ENCODE measurements around the gene FBXL22. TPM values are rescaled to one million over a fixed set of nuclear protein-coding genes. Genes with fewer than 3 reads are reported as not detected.
"Not testable (repeated sequence)": the region's sequence is repeated elsewhere in the genome, so short reads cannot be mapped to it uniquely, and the experiment has no call there.

The FBXL22 gene
- total RNA-seq, 1 experiment from 2014 or later, result 0.49 TPM

- peak overlapping the region in 1 of 2 experiments; percentile 19; a peak in 1 of 4 replicates for H3K4me3 ChIP-seq (replicated peaks in 1 of 2; ENCODE audit: low read depth in 1 of 2, low read length in 2 of 2)
- peak; percentile 62 for ATAC-seq
- intact Hi-C loops (cut with micrococcal nuclease), result no loop called here
Measured at GRCh38 chr15:63615935-63616334, 18.7 kb downstream of the FBXL22 start.

GRCh38 chr15:63617147-63617546 lies 20.0 kb downstream of the FBXL22 start:
- peaks cover 10 to 13% of the 10 kb centered on the region in 2 experiments for H3K4me1 ChIP-seq (ENCODE audit: control insufficient read depth in 1 of 2, insufficient read depth in 2 of 2, low read length in 2 of 2)

More at GRCh38 chr15:63615935-63616334, 18.7 kb downstream of the FBXL22 start:
- no peaks in the 10 kb centered on the region for H3K36me3 ChIP-seq (ENCODE audit: control insufficient read depth in 1 of 2, insufficient read depth in 2 of 2, low read length in 2 of 2)
- TF ChIP-seq ZFX (IDR thresholded peaks at IDR 0.05), result no peak
- TF ChIP-seq REST (IDR thresholded peaks at IDR 0.05; ENCODE audit: low read depth), result no peak
- TF ChIP-seq POLR2AphosphoS5 (IDR thresholded peaks at IDR 0.05; ENCODE audit: low read depth, low read length), result no peak
- 0 out of 2 replicates have a peak, but pooled peaks have one; percentile 35 for TF ChIP-seq FOSL1 (IDR thresholded peaks at IDR 0.05; ENCODE audit: low read depth)
- TF ChIP-seq CBX3 (IDR thresholded peaks at IDR 0.05; ENCODE audit: low read depth), result no peak
- no peak for TF ChIP-seq EZH2 (IDR thresholded peaks at IDR 0.05)
- no peak for TF ChIP-seq POLR2A (IDR thresholded peaks at IDR 0.05; ENCODE audit: borderline replicate concordance, extremely low read depth, insufficient read depth, insufficient read length)
- peak; percentile 32; the same call in 1 of the 2 replicates for TF ChIP-seq JUND (IDR thresholded peaks at IDR 0.05)
- no peak for TF ChIP-seq SP1 (IDR thresholded peaks at IDR 0.05; ENCODE audit: low read depth)
- TF ChIP-seq CEBPB (IDR thresholded peaks at IDR 0.05; ENCODE audit: low read depth), result no peak
- H3K27me3 ChIP-seq (ENCODE audit: insufficient read depth, low read length), result no peaks in the 10 kb centered on the region
- no TSS peak for BruUV-seq (replicated peaks)
- no peaks in the 10 kb centered on the region for H3K9me3 ChIP-seq (ENCODE audit: control insufficient read depth in 1 of 2, insufficient read depth in 1 of 2, low read depth in 1 of 2, low read length in 2 of 2)
- H3K9me2 ChIP-seq (ENCODE audit: insufficient read depth), result no peaks in the 10 kb centered on the region
- H3K9ac ChIP-seq (ENCODE audit: low read length), result peak overlapping the region; percentile 16; the same call in 1 of the 2 replicates
- H4K20me1 ChIP-seq (ENCODE audit: insufficient read depth), result no peaks in the 10 kb centered on the region
- peaks cover 10 to 13% of the 10 kb centered on the region in 2 experiments for H3K4me1 ChIP-seq (ENCODE audit: control insufficient read depth in 1 of 2, insufficient read depth in 2 of 2, low read length in 2 of 2)
- no peaks in the 10 kb centered on the region for H3K79me2 ChIP-seq (ENCODE audit: insufficient read depth, low read length)
- CTCF ChIA-PET, result no interaction called here
- no peak for DNase-seq (ENCODE audit: low read depth, low spot score)
- peak overlapping the region; percentile 1; the same call in 1 of the 2 replicates for H3K27ac ChIP-seq (ENCODE audit: low read depth, low read length)
- POLR2A ChIA-PET, result no interaction called here
- RAD21 ChIA-PET (ENCODE audit: low non-redundant PET in 1 of 2, low total read pairs in 2 of 2, uncharacterized antibody in 2 of 2, unreplicated experiment in 2 of 2), result interaction anchor here in 1 of 2 experiments (0.8 kb wide), 1 partner anchor 276 kb away, joined by 3 read pairs; no protein-coding TSS in a partner anchor
- peak overlapping the region; percentile 68 for H3K4me2 ChIP-seq (ENCODE audit: low read length)
- H2AFZ ChIP-seq (ENCODE audit: low read depth, low read length, poor library complexity, severe bottlenecking), result no peak overlapping the region

GRCh38 chr15:63617627-63618026 lies 20.4 kb downstream of the FBXL22 start:
- BruUV-seq (replicated peaks); H2AFZ ChIP-seq (ENCODE audit: low read depth, low read length, poor library complexity, severe bottlenecking); H3K79me2 ChIP-seq (ENCODE audit: insufficient read depth, low read length); DNase-seq (ENCODE audit: low read depth, low spot score); H3K9ac ChIP-seq (ENCODE audit: low read length); H3K4me3 ChIP-seq (replicated peaks in 1 of 2; ENCODE audit: low read depth in 1 of 2, low read length in 2 of 2); H3K9me3 ChIP-seq (ENCODE audit: control insufficient read depth in 1 of 2, insufficient read depth in 1 of 2, low read depth in 1 of 2, low read length in 2 of 2); H4K20me1 ChIP-seq (ENCODE audit: insufficient read depth); H3K27me3 ChIP-seq (ENCODE audit: insufficient read depth, low read length); RAD21 ChIA-PET (ENCODE audit: low non-redundant PET in 1 of 2, low total read pairs in 2 of 2, uncharacterized antibody in 2 of 2, unreplicated experiment in 2 of 2); intact Hi-C loops (cut with micrococcal nuclease); H3K4me2 ChIP-seq (ENCODE audit: low read length); H3K27ac ChIP-seq (ENCODE audit: low read depth, low read length); H3K36me3 ChIP-seq (ENCODE audit: control insufficient read depth in 1 of 2, insufficient read depth in 2 of 2, low read length in 2 of 2); CTCF ChIA-PET; ATAC-seq; H3K9me2 ChIP-seq (ENCODE audit: insufficient read depth); POLR2A ChIA-PET: not testable (repeated sequence)
- H3K4me1 ChIP-seq (ENCODE audit: control insufficient read depth in 1 of 2, insufficient read depth in 2 of 2, low read length in 2 of 2), result peaks cover 10 to 13% of the 10 kb centered on the region in 2 experiments

More at GRCh38 chr15:63617147-63617546, 20.0 kb downstream of the FBXL22 start:
- H3K27me3 ChIP-seq (ENCODE audit: insufficient read depth, low read length); DNase-seq (ENCODE audit: low read depth, low spot score); H3K4me3 ChIP-seq (replicated peaks in 1 of 2; ENCODE audit: low read depth in 1 of 2, low read length in 2 of 2); BruUV-seq (replicated peaks); H3K27ac ChIP-seq (ENCODE audit: low read depth, low read length); RAD21 ChIA-PET (ENCODE audit: low non-redundant PET in 1 of 2, low total read pairs in 2 of 2, uncharacterized antibody in 2 of 2, unreplicated experiment in 2 of 2); H3K36me3 ChIP-seq (ENCODE audit: control insufficient read depth in 1 of 2, insufficient read depth in 2 of 2, low read length in 2 of 2); POLR2A ChIA-PET; H3K9me2 ChIP-seq (ENCODE audit: insufficient read depth); intact Hi-C loops (cut with micrococcal nuclease); H3K9ac ChIP-seq (ENCODE audit: low read length); ATAC-seq; H3K4me2 ChIP-seq (ENCODE audit: low read length); CTCF ChIA-PET; H4K20me1 ChIP-seq (ENCODE audit: insufficient read depth); H2AFZ ChIP-seq (ENCODE audit: low read depth, low read length, poor library complexity, severe bottlenecking); H3K9me3 ChIP-seq (ENCODE audit: control insufficient read depth in 1 of 2, insufficient read depth in 1 of 2, low read depth in 1 of 2, low read length in 2 of 2); H3K79me2 ChIP-seq (ENCODE audit: insufficient read depth, low read length): not testable (repeated sequence)

Measured in HCT116 (cell line).